HG03060 (cell line): ENCODE measurements around the gene TNS1.

ENCODE experiments used
- ATAC-seq: cut with Tn5 transposase; IDR thresholded peaks from one replicate; pipeline ENCODE4 v1.9.1; 2021; ENCODE audit warnings: low read depth, moderate number of reproducible peaks; ENCODE audit not compliant: unreplicated experiment

The TNS1 gene

DNA sequence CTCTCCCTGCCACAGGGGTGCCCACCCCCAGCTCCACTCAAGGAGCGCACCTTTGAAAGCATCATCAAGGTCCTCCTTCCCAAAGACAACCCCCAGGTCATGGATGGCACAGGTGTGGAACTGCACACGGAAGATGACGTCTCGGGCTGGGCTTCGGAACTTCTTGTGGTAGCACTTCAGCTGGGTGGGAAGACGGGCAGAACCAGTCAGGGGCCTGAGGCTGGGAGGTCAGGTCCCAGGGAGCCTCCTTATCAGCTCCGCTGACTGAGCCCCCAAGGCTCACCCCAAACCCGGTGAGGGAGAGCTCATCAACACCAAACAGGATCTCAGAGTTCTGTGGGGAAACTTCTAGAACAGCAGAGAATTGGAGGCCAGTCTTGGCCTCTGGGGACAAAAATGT is 117.8 kb downstream of the TNS1 start:
- ATAC-seq: no peak

DNA sequence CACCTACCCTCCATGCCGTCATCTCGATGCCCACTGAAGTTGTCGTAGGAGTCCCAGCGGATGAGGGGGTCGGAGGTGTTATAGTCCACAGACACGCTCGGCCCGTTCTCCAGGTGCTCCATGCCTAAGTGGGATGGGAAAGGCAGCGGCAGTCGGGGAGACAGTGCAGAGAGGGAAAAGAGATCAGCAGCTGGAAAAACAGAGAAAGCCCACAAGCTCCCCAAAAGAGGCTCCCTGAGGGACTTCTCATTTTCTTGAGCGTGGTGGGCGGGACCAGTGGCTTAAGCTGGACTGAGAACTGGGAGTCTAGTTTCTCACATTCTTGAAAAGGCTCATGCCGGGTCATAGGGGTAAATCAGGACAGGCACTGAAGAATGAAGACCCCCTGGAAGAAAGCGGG is 121.9 kb downstream of the TNS1 start:
- ATAC-seq: no peak

DNA sequence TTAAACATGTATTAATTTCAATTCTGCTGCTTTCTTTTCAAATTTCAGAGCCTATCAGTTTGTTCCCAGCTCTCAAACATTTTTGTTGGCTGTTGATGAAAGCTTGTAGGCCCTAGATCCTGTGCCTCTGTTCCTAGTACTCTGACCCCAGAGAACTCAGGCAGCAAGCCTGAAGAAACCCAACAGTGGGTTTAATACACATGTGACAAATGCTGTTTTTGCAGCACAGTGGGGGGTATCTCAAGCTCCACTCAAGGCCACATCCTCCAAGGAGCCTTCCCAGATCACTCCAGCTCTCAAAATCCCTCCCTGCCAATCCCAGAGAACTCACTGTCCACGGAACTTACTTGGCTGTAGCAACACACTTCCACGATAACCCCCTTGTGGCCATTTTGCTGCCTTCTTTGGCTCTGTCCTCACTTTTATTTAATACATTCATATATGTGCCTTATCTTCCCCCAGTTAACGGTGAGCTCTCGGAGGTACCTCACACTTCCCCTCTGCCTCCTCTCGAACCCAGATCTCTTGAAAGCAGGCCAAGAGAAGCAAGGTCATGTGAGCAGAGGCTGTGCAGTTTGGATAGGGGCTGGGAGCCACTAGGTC is 122.4 kb downstream of the TNS1 start:
- ATAC-seq: no peak

DNA sequence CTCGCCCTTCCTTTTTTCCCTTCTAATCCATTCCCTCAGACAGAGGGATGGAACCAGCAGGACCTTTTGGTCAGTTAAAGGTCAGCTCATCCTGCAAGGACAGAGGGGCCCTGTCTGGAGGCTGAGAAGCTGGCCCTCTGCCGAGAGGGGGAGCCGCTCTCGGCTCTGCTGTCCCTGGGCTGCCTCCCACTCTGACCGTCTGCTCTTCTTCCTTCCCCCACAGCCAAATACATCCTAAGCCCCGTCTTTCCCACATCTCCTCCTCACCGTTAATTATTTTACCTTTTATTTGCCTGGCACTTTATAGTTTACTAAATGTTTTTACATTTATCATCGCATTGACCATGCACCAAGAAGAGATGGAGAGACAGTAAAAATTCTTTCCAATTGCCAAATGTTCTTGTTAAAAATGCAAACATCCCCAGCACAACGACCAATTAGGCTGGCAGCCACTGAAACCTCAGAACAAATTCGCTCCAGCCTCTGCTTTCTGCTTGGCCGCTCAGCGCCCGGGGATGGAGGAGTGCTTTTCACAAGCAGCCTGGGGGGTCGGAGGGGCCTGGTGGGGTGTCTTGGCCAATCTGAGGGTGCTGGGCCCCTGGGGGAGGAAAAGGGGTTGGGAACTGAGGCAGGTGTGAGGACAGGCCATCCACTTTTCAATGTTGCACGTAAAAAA is 123.7 kb downstream of the TNS1 start:
- no peak for ATAC-seq

DNA sequence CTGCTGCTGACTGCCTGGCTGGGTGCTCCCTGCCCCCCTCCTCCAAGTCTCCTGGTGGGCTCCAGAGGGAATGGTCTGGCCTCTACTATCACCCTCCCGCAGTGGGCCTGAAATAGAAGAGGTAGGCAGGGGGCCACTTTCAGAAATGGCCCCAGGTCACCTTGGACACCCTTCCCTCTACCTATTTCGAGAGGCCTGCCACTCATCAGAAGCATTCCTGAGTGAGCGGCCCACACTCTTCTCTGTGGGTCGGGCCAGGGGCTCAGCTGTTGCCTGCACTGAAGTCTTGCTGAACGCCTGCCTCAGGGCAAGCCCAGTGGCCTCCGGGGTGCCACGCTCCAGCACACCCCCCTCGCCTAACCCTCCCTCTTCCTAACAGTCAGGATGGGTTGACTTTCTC is 124.9 kb downstream of the TNS1 start:
- no peak for ATAC-seq

DNA sequence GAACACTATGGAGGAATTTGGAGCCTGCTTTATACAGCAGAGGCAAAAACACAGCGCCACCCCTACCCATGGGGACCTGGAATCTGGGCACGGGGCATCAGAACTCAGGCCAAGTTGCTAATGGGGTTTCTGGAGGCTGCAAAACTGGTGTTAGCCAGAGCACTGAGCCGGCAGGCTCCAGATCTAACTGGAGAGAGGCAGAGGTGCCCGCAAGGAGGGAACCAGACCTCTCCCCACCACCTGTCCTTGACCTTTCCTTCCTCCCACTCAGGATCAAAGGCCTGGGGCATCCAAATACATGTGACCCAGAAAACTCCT is 126.6 kb downstream of the TNS1 start:
- ATAC-seq: no peak

DNA sequence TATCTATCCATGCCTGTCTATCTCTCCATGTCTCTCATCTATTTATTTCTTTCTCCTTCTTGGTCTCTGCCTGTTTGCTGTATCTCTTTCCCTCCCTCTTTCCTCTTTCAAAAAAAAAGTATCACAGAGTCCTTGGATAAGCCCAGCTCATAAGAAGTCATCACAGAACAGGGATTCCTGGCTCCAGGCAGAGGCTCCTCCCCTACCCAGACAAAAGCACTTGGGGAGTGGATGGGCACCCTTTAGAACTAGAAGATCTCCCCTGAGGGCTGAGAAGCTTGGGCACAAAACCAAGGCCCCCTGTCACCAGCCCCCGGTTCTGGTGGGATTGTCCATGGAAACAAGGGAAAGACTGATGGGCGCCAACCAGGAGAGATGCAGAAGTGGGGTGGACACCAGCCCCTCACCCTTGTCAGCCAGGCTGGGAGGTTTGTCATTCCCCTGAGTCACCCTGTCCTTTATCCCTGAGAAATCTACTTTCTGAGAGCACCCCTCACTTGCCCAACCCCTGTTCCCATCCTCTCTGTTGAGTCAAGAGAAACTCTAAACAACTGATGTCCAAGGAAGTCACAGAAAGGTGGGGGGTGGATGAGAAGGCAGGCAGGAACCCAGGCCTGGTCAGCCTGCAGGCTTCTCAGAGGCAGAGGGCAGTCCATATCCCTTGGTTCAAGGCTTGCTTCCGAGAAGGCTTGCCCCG is 127.1 kb downstream of the TNS1 start:
- no peak for ATAC-seq

DNA sequence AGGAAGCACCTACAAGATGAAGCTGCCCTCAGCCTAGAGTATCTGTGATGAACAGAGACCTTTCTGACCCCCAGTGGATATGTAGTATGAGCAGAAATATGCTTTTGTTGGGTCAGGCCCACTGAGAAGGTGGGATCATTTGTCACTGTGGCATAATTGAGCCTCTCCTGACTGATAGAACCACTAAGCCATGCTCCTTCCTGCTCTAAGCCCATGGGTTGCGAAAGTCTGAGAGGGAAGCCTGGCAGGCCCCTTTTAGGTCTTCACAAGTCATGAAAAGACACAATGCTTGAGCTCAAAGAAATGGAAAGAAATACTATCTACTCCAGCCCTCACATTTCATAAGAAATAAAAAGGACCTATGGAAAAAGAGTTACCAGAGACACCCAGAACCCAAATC is 127.7 kb downstream of the TNS1 start:
- no peak for ATAC-seq

DNA sequence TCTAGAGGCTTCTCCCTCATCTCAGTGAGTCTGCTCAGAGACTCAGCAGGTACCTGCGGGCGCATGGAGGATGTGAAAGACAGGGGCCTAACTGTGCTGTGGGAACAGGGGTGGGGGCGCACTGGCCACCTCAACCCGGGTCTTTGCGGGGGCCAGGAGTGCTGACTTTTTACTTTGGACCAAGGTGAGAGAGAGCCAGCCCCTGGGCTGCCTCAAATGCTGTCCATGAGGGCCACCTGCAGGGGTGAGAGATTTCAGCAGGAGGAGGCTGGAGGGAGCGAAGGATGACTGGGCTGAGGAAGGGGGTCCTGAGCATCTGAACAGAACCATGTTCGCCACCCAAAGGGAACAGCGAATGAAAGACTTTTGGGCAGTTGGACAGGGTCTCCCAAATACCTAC is 129.4 kb downstream of the TNS1 start:
- ATAC-seq: no peak

DNA sequence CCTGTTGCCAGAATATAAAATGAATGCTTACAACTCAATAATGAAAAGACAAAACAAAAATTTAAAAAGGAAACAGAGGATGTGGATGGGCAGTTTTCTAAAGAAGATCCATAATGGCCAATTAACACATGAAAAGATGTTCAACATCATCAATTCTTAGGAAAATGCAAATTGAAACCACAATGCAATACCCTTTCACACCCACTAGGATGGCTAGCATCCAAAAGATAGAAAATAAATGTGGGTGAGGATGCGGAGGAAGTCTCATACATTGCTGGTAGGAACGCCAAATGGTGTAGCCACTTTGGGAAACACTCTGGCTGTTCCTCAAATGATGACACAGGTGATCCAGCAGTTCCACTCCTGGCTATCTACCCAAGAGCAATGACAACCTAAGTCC is 130.5 kb downstream of the TNS1 start:
- no peak for ATAC-seq

DNA sequence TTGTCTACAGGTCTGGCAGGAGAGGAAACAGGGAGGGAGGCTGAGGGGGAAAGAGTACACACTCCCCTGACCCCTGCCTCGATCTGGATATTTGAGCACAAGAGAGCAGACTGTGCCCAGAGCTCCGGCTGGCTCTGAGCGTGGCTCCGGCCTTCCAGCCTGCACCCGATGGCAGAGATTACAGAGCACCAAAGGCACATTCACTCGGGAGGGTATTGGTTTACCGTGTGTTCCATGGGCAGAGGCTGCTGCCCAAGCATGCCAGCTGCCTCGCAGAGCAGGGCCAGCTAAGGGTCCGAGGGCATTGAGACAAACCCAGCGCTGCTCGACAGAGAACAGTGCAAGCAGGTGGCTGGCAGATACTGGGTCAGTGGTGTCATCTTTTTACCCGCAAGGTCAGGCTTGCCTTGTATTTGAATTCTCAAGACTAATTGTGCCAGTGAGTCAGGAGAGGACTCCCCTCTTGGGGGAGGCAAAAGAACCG is 132.2 kb downstream of the TNS1 start:
- no peak for ATAC-seq

DNA sequence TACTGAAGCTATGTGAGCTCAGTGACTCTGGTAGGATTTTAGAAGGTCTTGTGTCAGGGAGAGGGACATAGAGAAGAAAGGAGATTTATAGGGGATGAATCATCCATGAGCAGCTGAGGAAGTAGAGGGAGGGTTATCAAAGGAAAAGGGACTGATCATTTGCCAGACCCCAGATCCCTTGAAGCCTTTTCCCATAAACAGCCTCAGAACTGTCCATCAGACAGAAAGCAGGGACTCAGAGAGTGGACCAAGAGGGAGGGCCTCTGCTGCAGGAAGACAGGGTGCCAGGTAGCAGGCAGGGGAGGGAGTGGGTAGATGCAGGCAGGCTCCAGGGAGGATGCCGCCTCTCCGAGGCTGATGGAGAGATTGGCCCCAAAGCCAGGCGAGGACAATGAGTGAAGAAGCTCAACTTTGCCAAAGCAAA is 133.9 kb downstream of the TNS1 start:
- ATAC-seq: no peak

DNA sequence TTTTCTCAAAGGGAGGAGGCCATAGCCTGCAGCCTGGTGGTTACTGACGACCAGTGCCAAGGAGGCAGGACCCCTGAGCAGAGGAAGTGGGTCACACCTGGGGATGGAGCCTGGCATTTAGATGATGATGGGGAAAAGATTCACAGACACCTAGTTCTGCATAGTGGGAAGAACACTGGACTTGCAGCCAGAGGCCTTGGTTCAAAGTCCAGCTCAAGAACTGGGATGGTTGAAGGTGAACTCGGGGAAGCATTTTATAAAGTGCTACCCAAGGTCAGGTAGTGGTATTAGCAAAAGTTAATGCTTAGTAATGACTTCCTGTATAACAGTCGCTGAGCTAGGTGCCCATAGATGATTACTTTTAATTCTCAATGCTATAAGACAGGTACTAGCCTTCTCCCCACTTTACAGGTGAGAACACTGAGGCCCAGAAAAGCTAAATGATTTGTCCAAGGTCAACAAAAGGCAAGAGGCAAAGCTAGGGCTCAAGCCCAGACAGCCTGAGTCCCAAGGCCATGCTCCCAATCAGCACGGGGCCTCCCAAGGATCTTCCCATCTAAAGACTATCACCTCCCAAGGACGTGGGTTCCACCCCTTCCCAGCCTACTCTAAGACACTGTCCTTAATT is 134.4 kb downstream of the TNS1 start:
- ATAC-seq: no peak

DNA sequence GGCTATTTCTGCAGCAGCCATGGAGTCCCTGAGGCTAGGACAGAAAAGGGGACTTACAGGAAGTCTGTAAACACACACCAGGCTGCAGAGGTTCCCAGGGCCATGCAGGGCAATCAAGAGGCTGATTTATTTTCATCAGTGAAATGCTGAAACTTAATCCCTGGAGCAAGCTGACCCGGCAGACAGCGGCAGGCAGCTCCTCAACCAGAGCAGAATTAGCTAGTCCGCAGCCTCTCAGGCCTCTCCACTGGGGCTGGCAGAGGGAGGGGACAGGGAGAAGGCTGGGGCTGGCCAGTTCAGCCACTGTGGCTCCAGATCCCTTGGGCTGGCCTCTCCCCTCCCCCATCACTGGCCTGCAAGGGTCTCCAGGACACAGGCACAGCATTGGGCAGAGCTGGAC is 136.3 kb downstream of the TNS1 start:
- no peak for ATAC-seq

DNA sequence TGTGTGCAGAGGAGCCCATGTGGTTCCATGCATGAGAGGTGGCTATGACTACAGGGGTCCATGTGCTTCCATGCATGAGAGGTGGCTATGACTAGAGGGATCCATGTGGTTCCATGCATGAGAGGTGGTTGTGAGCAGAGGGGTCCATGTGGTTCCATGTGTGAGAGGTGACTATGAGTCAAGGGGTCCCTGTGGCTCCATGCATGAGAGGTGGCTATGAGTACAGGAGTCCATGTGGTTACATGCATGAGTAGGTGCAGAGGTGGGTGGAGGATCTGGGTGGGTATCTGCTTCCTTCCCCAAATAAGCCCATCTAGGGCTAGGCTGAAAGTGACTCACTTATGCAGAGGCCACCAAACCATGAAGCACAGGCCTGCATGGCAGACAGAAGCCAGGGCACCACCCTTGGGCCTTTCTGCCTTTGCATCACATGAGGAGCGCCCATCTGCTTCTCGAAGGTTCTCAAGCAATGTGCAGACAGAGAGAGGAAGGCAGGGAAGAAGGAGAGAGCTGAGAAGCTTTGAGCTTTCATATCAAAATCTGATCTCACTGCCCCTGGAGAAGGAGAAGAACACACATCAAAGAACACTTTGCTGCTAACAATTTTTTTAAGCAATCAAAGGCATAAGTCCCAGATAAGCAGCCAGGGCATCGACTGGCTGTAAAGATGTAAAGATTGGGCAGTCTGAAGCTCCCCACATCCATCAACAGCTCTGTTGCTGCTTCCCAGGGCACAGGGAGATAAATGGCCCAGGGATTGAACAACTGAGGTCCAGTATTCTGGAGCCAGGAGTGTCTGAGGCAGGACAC is 137.6 kb downstream of the TNS1 start:
- peak; percentile 72 for ATAC-seq

DNA sequence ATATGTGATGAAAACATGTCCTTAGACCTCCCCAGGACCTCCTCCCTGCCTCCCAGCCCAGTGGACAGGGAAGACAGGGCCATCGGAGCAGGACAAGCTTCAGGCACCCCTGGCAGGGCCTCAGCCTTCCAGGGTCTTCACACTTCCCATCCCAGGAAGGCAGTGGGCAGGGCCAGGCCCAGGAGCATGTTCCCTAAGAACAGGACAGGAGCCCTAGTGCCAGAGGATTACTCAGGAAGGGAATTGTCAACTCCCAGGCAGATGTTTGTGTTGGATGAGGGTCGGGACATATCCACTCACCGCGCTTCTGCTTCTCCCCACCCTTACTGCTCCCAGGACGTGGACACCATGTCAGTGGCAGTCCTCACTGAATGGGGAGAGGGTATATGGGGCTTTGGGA is 138.9 kb downstream of the TNS1 start:
- no peak for ATAC-seq

DNA sequence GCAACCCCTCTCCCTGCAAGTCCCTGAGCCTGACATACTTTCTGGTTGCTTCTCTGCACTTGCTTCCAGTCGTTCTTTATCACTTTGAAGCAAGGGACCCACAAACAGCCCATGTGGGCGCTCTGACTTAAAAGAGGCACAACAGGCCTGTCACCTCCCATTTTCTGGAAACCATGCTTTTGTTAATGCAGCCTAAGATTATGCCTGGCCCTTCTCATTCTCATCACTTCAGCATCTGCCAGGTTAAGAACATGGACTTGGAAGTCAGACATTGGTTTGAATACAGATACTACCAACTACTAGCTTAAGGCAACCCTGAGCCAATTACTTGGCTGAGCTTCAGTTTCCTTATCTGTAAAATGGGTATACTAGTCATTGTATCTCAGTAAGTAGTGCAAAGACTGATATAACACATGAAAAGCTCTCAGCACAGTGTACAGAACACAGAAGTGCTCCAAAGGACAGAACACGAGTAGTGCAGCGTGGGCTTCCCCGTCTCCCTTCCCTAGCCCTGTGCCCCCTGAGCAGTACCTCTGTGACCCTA is 141.4 kb downstream of the TNS1 start:
- no peak for ATAC-seq

DNA sequence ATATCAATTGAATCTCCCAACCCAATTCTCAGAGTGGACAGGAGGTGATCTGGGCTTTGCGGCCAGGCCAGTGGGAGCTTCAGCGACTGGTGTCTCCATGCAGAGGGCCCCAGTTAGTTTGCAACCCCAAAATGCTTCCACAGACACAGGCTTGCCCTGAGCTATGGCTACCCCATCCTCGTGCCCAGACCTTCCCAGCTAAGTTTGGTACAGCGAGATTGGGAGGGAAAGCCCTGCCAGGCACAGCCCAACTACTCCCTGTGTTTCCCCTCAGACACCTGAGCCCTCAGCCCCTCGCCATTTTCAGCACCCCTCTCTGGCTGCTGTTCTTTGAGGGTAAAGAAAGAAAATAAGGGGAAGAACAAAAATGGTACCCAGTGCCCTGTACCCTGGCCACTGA is 142.9 kb downstream of the TNS1 start:
- no peak for ATAC-seq

DNA sequence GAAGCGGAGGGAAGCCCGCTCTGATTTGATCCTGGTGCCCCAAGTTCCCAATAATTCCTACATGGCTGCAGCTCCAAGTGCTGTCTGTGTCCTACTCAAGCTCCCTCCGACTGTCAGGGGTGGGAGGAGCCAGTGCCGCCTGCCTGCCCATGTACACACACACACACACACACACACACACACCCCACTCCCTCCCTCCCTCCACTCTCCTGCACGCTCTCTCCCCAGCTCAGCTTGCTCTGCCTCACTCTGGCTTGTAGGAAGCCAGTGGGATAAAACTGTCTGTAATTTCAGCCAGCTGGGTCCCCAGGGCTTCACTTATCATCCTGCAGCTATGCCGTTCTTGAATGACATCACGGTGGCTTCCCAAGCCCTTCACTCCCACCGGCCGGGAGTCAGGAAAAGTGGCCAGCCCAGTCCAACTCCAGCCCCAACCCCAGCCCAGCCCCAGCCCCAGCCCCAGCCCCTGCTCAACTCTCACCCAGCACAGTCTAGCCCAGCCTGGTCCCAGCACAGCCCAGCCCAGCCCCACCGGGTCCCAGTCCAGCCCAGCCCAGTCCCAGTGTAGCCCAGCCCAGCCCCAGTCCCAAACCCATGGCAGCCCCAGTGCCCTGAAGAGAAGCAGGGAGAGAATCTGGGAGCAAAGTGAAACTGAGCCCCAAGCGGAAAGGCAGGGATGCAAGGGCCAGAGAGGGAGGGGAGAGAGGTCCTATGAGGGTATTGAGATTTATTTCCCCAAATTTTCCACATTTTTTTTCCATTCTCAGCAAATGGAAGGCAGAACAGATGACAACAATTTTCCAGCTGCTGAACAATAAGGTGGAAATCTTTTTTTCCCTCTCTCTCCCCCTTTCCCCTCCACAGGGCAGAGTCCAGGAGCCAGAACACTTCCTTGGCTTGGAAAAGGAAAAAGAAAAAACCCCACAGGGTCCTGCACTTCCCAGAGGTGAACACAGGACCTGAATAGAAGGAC is 144.0 kb downstream of the TNS1 start:
- ATAC-seq: no peak
